Gastroesophageal sphincter (tissue), 4 donors: Measurements from ENCODE around the gene MARK2. TPM values are rescaled to one million over a fixed set of nuclear protein-coding genes. Genes with fewer than 3 reads are reported as not detected.
A peak's percentile ranks its signal among the peaks of the same experiment; 100 is the strongest.

Experiments
- ATAC-seq: fragments of 150-250 bp; one replicate; pipeline ENCODE4 v1.9.1; 2016; ENCODE audit warnings: mild to moderate bottlenecking, moderate library complexity
- H3K27ac ChIP-seq, 4 donors: fragments of 200-600 bp; sonication (generic) in 3 of 4; 1 replicate in 3 of 4; 2 replicates in 1 of 4; pipeline ENCODE4 v1.5.1; 2016 to 2019
- H3K27me3 ChIP-seq: fragments of 200-600 bp; sonication (generic); one replicate; pipeline ENCODE4 v1.5.1; 2019
- H3K36me3 ChIP-seq, 2 donors: fragments of 200-600 bp; sonication (generic); one replicate each; pipeline ENCODE4 v1.5.1; 2019; ENCODE audit warnings: control low read depth in 1 of 2
- H3K4me1 ChIP-seq, 3 donors: fragments of 200-600 bp; sonication (generic); 1 replicate in 2 of 3; 2 replicates in 1 of 3; pipeline ENCODE4 v1.5.1; 2016 to 2019; ENCODE audit warnings: control low read depth in 2 of 3
- H3K4me3 ChIP-seq, 2 donors: fragments of 200-600 bp; sonication (generic); one replicate each; pipeline ENCODE4 v1.5.1; 2019; ENCODE audit warnings: mild to moderate bottlenecking in 1 of 2, moderate library complexity in 1 of 2
- H3K9me3 ChIP-seq, 3 donors: fragments of 200-600 bp; sonication (generic); one replicate each; pipeline ENCODE4 v1.5.1; 2017 to 2019; ENCODE audit warnings: control low read depth in 2 of 3
- CTCF ChIP-seq, 4 experiments: fragments of 200-600 bp in 2 of 4; fragments of 450-650 bp in 2 of 4; sonication (generic) in 1 of 4; IDR thresholded peaks; one replicate each; pipeline ENCODE4 v1.5.1; 2017 to 2019; ENCODE audit warnings: antibody characterized with exemption in 4 of 4, mild to moderate bottlenecking in 2 of 4, moderate library complexity in 2 of 4
- EP300 ChIP-seq: sonication (generic); formaldehyde crosslinking; IDR thresholded peaks from one replicate; pipeline ENCODE4 v1.6.1; 2017; ENCODE audit warnings: antibody characterized with exemption, mild to moderate bottlenecking
- POLR2A ChIP-seq, 2 donors: fragments of 450-650 bp; IDR thresholded peaks; one replicate each; pipeline ENCODE4 v1.6.1; 2017; ENCODE audit warnings: antibody characterized with exemption in 2 of 2, mild to moderate bottlenecking in 2 of 2, moderate library complexity in 1 of 2
- POLR2AphosphoS5 ChIP-seq: sonication (generic); formaldehyde crosslinking; IDR thresholded peaks from one replicate; pipeline ENCODE4 v1.6.1; 2017; ENCODE audit warnings: antibody characterized with exemption
- WGBS, 2 donors: methylation state at CpG; one replicate each; pipeline ENCODE4 v1.1.5; 2018; ENCODE audit warnings: low coverage in 1 of 2; 5-methylcytosine and 5-hydroxymethylcytosine counted together
- total RNA-seq, 4 donors: library from RNA; depleted of rRNA; stranded (reverse); fragments of >200 nt; gene quantifications; one replicate each; pipeline ENCODE4 v1.1.0, GENCODE V29; 2016

The MARK2 gene
- total RNA-seq, 4 donors from 2014 or later = 17.4 to 42.5 (median 23.8) TPM

- Histone ChIP-seq H3K27ac (no peak overlapping the region), H3K27me3 (no peaks in the 10 kb centered on the region), H3K36me3 (peaks cover 3 to 98% of the 10 kb centered on the region in 2 donors), H3K4me3 (no peak overlapping the region), H3K9me3 (no peaks in the 10 kb centered on the region), H3K4me1 (peaks cover 0 to 41% (median 12%) of the 10 kb centered on the region in 3 donors)
- no peak for TF ChIP-seq CTCF (IDR thresholded peaks at IDR 0.05)
- TF ChIP-seq POLR2A (IDR thresholded peaks at IDR 0.05) = no peak
- no peak for TF ChIP-seq POLR2AphosphoS5
- WGBS, 2 donors = 93% methylated on average over 5 of the region's 13 CpGs; no CpG with 5 or more reads in 1 of the 2 donors
- no peak for ATAC-seq
Measured at GRCh38 chr11:63904743-63905142, 65.8 kb downstream of the MARK2 start.

GRCh38 chr11:63905179-63905578 is 66.3 kb downstream of the MARK2 start:
- no peak overlapping the region for H3K27ac ChIP-seq
- H3K27me3 ChIP-seq = no peaks in the 10 kb centered on the region
- no peak for ATAC-seq
- 58% methylated on average over 2 of the region's 6 CpGs; no CpG with 5 or more reads in 1 of the 2 donors for WGBS, 2 donors
- H3K36me3 ChIP-seq = peaks cover 0 to 98% of the 10 kb centered on the region in 2 donors
- no peak overlapping the region for H3K4me3 ChIP-seq
- peaks cover 0 to 45% (median 12%) of the 10 kb centered on the region in 3 donors for H3K4me1 ChIP-seq
- no peaks in the 10 kb centered on the region for H3K9me3 ChIP-seq
- TF ChIP-seq POLR2AphosphoS5 = no peak
- no peak for TF ChIP-seq EP300

GRCh38 chr11:63906087-63906486 is 67.2 kb downstream of the MARK2 start:
- Histone ChIP-seq H3K4me1 (peaks cover 0 to 54% (median 12%) of the 10 kb centered on the region in 3 donors), H3K36me3 (peaks cover 0 to 98% of the 10 kb centered on the region in 2 donors), H3K27me3 (no peaks in the 10 kb centered on the region), H3K27ac (no peak overlapping the region), H3K9me3 (no peaks in the 10 kb centered on the region), H3K4me3 (no peak overlapping the region)
- 86% methylated on average over 1 of the region's 4 CpGs; no CpG with 5 or more reads in 1 of the 2 donors for WGBS, 2 donors
- no peak for TF ChIP-seq EP300
- no peak for TF ChIP-seq POLR2AphosphoS5
- no peak for TF ChIP-seq CTCF (IDR thresholded peaks at IDR 0.05)
- no peak for TF ChIP-seq POLR2A (IDR thresholded peaks at IDR 0.05)
- no peak for ATAC-seq

- Histone ChIP-seq H3K27ac (no peak overlapping the region), H3K4me3 (no peak overlapping the region), H3K9me3 (no peaks in the 10 kb centered on the region), H3K4me1 (peaks cover 0 to 57% (median 12%) of the 10 kb centered on the region in 3 donors), H3K27me3 (no peaks in the 10 kb centered on the region), H3K36me3 (peaks cover 0 to 96% of the 10 kb centered on the region in 2 donors)
- TF ChIP-seq POLR2AphosphoS5 (no peak), POLR2A (IDR thresholded peaks at IDR 0.05) (no peak), CTCF (IDR thresholded peaks at IDR 0.05) (peak in 1 of 4 experiments; percentile 40)
- no peak for ATAC-seq
- 93 to 95% methylated on average over 2 to 4 of the region's 7 CpGs for WGBS, 2 donors
Measured at GRCh38 chr11:63906585-63906984, 67.7 kb downstream of the MARK2 start.

- H3K9me3 ChIP-seq = no peaks in the 10 kb centered on the region
- no peak overlapping the region for H3K4me3 ChIP-seq
- no peak overlapping the region for H3K27ac ChIP-seq
- ATAC-seq = no peak
- TF ChIP-seq CTCF (IDR thresholded peaks at IDR 0.05) = no peak
- TF ChIP-seq EP300 = no peak
- no peak for TF ChIP-seq POLR2AphosphoS5
- TF ChIP-seq POLR2A (IDR thresholded peaks at IDR 0.05) = no peak
- no peaks in the 10 kb centered on the region for H3K27me3 ChIP-seq
- H3K36me3 ChIP-seq = peaks cover 0 to 91% of the 10 kb centered on the region in 2 donors
- H3K4me1 ChIP-seq = peaks cover 0 to 57% (median 12%) of the 10 kb centered on the region in 3 donors
- 53 to 84% methylated on average over 2 to 3 of the region's 6 CpGs for WGBS, 2 donors
Measured at GRCh38 chr11:63907063-63907462, 68.2 kb downstream of the MARK2 start.
